Stimulated activated CD4-positive, alpha-beta T cell treated with anti-CD3 and anti-CD28 coated beads, Interleukin-4, amount 100 ng/mL, for 48 hours (primary cell): ENCODE data around the gene FAF1.

Experiments used
- DNase-seq, 2 donors: peaks; one replicate each; pipeline ENCODE4 v3.0.0-alpha.2; 2020; ENCODE audit warnings: low read depth in 2 of 2

FAF1 gene

DNA sequence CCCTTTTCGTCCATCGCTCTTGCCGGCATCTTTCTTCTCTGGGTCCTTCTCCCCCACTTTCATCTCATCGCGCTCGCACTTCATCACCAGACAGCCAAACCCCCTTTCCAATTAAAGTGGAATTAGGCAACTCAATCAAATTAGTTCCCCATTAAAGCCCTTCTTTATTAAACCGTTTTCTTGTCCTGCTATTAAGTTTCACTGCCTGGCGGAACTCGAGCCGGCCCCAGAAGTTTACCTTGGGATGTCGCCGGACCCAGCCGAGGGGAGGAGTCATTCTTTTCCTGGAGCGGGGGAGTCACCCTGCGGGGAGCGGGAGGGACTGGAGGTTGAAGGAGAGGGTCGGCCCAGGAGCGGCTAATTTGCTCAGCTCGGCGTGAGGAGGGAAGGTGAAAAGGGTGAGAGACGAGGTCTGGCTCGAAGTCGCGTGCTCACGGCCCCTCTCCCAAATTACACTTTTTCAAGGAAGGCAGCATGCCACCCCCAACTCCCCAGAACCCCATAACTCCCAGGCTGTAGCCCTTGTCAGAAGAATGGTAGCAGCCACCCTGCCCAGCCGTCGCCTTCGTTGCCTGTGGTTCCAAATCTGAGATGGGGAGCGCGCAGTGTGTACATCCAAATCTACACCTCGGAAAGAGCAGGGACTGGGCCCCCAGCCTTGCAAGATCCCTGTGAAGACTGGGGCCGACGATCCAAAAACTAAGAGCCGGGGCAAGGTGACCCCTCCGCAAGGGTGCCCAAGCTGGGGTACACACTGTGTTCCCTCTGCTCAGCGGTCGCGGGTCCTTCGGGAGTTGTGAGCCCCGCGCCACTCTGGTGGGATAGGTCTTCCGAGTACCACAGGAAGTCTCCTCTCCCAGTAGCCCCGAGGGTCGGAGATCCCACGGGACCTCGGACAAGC is 543.3 kb downstream of the FAF1 start:
- DNase-seq: no peak

DNA sequence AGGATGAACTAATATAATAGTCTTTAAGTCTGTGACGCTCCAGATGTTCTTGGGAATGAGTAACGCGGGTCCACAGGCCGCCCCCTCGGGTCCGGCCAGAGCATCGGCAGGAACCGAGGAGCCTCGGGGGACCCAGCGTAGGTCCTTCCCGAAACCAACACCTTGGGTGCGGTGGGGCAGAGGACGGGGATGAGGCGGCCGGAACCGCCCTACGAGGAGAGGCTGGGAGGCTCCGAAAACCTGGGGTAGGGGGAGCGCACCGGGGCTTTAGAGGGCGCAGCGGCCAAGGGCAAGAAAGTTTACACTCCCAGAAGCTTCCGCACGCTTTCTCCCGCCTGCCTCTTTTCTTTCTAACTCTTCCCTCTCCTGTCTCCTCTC is 543.9 kb downstream of the FAF1 start:
- no peak for DNase-seq

DNA sequence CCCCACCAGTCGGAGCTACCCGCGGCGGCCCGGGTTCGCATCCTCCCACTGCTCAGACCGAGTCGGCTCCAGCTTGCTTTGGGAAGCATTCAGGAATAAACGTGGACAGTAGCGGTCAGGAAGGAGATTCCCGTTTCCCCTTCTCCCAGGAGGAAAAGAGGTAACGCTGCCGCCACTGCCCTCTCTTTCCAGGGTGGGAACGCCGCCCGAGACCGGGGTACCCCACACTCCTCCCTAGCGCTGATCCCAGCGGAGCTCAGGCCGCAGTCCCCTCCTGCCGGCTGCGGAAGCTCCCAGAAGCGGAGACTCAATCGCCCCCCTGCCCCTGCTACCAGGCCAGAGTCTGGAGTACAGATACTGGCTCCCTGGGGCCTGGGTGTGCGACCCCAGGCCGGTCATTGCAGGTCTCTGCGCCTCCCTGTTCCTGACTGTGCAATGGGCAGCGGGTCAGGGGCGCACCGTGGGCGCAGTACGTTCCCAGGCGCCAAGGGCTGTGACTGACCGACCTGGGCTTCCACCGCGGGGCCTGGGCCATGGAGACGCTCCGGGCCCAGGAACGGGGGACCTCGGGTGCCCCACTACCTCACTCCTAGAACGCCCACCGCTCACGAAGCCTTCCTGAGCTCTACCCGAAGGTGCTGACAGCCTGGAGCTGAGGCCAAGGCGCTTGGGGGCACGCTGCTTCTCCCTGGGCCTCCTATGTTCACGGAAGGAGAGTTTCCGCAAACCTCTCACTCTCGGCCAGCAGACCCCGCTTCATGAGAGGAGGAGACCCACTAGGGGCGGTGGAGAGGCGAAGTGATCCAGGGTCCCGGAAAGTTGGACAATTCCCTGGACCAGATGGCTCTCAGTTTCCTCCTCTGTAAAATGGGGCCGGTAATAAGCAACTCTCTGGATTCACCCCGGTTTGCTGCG is 544.6 kb downstream of the FAF1 start:
- no peak for DNase-seq

DNA sequence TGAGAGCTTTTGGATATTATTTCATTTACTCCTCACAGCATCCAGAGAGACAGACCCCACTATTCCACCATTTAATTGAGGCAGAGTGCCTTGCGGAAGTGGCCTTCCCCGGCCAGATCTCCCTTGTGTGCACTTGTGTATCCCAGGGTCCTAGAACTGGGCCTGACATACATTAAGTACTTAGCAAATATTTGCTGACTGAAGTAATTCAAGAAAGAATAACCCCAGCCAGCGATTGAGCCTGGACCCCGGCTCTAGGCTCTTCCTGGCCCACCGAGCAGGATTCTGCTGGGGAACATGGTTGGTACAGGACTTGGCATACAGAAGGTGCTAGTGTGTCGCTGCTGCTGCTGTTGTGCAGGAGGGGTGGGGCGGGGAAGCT is 545.2 kb downstream of the FAF1 start:
- DNase-seq: no peak

DNA sequence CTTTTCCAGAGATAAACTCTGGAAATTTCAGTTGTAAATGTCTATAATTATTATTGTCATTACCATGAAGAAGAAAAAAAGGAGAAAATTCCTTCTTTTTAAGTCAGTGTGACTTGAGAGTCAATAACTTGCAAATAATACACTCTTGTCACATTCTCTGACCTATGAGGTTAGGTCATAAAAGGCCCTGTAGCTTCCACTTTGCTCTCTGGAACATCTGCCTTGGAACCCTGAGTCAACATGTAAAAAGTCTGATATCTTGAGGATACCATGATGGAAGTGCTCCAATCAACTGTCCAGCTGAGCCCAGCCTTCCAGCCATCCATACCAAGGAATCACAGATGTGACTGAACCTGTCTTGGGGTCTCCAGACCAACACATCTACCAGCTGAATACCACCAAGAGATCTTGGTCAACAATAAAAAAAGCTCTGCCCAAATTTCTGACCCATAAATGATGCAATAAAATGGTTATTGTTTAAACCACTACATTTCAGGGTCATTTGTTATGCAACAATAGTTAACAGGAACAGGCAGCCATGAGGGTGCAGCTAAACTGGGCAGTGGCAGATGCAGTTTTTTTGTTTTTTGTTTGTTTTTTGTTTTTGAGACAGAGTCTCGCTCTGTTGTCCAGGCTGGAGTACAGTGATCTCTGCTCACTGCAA is 547.1 kb downstream of the FAF1 start:
- no peak for DNase-seq

DNA sequence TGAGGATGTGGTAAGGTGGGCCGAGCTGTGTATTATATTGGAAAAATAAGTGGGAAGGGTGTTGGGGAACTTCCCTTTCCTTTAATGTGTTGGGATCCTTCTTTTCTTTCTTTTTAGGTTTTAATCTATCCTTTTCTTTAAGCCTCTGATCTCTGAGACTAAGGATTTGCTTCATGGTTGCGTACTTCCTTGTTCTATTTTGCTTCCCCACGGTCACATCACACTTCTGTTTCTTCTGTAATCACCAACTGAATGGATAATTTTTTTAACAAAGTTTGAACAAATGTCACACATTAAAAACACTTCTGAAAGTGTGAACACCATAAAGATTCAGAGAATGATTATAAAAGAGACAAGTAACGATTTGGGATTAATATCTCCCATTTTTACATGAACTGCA is 554.3 kb downstream of the FAF1 start:
- no peak for DNase-seq

DNA sequence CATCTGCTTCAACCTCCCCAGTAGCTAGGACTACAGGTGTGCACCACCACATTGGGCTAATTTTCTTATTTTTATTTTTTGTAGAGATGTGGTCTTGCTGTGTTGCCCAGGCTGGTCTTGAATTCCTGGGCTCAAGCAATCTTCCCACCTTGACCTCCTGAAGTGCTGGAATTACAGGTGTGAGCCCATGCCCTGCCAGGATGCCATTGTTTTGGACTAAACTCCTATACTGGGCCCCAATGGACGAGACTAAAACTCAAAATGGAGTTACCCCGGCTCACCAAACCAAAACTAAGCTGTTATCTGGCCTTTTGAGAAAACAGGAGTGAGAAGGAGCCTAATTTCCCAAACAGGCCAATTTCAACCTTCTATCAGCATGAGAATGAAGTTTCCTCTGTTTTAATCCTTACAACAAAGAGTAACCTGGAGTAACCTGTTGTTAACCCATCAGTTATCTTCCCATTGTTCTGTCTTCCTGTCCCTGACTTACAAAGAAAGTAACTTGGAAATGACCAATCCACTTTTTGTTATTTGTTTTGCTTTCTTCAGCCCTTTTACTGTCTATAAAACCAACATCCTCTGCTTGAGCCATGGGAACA is 566.4 kb downstream of the FAF1 start:
- DNase-seq: no peak
